ENCODE measurements around the gene FRY.

GRCh38 chr13:32040689-32041088 lies 9.1 kb downstream of the FRY start:
- TF ChIP-seq POLR2AphosphoS2 (IDR thresholded peaks at IDR 0.05; ENCODE audit: low read depth, low read length) (no peak), ZNF280D (CRISPR knock-in tag; IDR thresholded peaks at IDR 0.05) (no peak), RNF219 (CRISPR knock-in tag; IDR thresholded peaks at IDR 0.05) (no peak), KLF6 (CRISPR knock-in tag; IDR thresholded peaks at IDR 0.05) (no peak), PREB (CRISPR knock-in tag; IDR thresholded peaks at IDR 0.05) (no peak), KDM1A (CRISPR knock-in tag; IDR thresholded peaks at IDR 0.05) (no peak)

Measured in HepG2 (cell line).